GM19035 (cell line): ENCODE results near the gene MEF2A.

Source experiments
- ATAC-seq: cut with Tn5 transposase; IDR thresholded peaks from one replicate; pipeline ENCODE4 v1.9.1; 2021; ENCODE audit not compliant: unreplicated experiment

The MEF2A gene

GRCh38 chr15:99702895-99703602, 137.3 kb downstream of the MEF2A start:
- no peak for ATAC-seq

DNA sequence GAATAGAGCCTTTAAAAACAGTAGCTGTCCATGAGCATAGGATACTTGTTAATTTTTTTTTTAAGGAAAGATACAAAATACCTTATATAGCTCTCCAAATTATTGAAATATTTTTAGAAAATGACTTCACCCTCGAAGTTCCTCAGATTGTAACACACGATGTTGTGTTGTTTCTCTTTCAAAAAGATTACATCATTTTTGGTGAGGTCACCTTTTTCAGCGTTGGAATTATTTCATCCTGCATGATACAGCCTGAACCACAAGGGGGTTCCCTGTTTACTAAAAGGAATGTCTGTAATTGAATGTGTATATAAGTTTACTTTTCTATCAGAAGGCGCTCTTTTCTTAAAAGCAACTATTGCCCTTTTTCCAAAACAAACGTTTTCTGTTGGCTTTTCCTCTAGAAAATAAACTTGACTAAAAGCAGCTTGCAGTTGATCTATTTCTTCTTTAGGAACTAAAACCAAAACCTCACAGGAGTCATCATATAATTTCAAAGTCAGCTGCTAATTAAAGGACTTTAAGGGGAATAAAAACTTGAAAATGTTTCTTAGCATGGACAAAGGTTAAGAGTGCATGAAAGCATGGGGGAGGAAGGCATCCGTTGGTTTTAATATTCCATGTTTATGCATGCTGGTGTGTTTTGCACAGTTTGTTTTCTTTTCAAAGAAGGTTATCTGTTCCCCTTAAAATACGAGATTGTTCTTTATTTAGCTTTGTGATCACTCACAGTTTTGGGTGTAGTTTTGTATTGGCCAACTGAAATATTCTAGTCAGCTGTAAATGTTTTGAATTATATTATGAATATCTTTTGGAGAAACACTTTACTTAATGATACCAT, 138.0 kb downstream of the MEF2A start:
- peak; percentile 65 for ATAC-seq

DNA sequence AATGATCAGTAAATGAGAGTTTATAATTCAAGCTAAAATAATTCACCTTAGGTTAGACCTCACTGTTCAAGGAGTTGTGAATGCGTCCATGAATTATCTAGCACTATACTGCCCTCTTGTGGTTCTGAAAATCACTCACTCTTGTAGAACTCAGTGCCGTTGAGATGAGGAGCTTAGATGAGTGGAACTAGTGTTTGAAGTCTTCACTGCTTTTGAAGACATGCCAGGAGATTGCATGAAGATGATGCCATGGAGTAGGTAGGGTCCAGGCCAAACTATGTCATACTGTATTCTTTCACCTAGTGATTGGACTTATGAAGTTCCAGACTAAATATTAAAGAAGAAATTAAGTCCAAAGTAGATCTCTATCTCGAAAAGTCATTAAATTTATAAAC, 138.7 kb downstream of the MEF2A start:
- ATAC-seq, result peak; percentile 56

DNA sequence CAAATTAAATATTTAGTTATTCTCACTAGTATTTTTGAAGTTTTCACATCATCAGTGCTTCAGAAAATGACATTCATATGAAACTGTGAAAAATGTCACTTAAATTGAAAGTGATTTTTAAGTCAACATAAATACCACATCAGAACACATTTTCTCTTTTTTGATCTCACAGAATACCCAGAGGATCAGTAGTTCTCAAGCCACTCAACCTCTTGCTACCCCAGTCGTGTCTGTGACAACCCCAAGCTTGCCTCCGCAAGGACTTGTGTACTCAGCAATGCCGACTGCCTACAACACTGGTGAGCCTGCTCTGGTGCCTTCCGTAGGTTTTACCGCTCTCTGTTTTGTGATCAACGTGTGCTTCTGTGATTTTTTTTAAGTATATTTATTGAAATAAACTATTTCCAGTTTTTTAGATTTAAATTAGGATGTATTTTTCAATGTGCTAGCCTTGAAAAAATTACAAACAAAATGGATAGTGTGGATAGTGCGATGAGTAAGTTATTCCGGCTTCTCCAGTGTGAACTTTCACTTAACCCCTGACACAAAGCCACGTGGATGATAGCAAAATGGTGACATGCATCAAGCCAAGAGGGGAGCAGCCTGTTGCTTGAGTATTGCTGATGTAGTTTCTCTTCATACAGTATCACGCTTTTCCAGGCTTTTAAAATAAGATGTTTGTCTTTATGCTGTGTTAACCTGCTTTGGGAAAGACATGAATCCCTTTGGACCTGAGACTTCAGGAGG, 140.9 kb downstream of the MEF2A start:
- no peak for ATAC-seq

GRCh38 chr15:99707473-99708270, 141.9 kb downstream of the MEF2A start:
- ATAC-seq, result no peak

DNA sequence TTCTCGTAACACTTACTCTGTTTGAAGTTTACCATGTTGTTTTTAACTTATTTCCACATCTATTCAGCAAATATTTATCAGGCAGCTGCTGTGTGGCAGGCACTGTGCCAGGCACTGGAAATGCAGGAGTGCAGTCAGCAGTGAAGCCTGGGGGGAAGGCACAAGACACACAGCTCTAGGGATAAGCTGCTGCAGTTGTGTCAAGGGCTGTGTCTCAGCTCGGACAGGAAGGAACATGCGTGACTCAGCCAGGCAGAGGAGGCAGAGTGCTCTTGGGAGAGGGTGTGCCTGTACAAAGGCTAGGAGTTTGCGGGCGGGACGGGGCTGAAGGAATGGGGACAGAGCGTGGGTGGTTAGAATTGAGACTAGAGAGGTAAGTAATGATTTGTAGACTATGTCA, 142.8 kb downstream of the MEF2A start:
- ATAC-seq, result no peak

DNA sequence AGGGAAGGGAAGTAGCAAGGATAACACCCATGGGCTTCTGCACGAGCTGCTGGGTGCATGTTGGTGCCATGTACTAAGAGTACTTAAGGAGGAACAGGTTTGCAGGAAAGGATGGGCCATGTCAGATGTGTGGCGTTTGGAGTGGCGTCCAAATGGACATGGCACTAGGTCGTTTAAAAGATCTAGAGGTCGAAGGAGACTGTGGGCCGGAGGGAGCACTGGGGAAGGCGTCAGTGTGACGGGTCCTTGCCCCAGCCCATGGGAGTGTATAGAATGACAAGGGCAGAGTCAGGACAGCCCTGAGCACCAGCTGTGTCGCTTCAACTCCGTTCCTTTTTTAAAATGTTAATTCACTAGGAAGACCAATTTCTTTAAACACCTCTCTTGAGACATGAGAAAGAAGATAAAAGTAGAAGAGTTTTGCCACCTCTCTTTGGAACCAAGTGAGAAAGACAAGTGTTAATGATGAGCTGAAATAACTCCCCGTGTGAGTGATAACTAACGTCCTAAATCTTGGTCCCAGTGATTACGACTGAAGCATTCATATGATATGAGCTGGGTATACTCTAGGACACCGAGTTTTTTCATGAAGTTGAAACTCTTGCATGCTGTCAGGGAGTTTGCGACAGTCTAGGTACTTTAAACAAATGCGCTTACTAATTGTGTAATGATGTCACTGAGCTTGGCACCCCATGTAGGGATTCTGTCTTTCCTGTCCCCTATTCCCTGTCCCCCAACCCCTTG, 143.6 kb downstream of the MEF2A start:
- ATAC-seq, result no peak

DNA sequence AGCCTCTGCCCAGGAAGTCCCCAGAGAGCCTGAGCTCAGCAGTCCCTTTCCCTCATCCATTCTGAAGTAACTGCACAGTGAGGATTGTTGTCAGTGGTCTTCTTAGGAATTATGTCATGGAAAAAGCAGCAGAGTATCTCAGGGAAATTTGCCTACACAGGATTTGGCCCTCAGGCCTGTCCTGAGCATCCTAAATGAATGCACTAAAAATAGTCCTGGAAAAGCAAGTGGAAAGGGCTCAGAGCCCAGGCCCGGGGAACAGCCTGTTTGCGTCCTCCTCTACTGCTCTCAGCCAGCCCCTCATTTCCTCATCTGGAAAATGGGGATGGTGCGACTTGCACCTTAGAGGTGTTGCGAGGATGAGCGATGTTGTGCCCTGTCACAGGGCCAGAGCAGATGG, 145.8 kb downstream of the MEF2A start:
- ATAC-seq, result no peak

- no peak for ATAC-seq
Measured at GRCh38 chr15:99712415-99712814, 146.6 kb downstream of the MEF2A start.

GRCh38 chr15:99716540-99717095, 150.8 kb downstream of the MEF2A start:
- ATAC-seq, result no peak

DNA sequence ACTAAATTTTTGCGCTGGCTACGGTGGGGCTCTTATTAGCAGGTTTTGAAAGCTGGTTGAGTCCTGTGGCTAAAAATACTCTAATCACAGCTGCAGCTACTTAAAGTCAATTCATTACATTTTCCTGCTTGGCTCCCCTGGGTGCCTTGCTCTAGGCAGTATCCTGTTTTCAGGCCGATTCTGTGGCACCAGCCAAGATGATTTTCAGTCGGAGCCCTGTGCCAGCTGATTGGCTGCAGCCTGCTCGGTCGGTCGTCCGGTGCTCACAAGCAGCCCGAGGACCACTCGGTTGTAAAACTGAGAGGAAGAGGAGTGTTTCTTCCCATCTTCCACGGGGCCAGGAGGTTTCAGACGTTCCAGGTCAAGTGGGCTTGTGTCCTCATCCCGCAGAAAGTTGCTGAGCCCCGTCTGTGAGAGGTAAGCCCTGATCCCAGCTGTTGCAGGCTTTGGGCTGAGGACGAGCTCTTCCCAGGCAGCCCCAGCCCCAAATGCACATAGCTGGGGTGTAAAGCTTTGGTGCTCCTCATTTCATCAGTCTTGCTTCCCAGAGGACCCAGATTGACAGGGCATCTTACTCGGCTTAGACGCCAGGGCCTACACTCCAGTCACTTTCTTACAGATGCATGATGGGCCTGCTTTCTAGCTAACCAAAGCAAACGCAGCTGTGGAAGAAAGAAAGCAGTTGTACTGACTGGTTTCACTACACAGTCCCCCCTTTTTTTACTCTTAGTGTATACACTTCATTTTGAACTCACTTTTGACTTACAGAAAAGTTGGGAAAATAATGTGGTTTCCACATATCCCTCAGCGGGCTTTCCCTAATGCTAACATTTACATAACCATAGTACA, 151.6 kb downstream of the MEF2A start:
- ATAC-seq, result peak; percentile 39

- no peak for ATAC-seq
Measured at GRCh38 chr15:99718421-99718820, 152.6 kb downstream of the MEF2A start.

DNA sequence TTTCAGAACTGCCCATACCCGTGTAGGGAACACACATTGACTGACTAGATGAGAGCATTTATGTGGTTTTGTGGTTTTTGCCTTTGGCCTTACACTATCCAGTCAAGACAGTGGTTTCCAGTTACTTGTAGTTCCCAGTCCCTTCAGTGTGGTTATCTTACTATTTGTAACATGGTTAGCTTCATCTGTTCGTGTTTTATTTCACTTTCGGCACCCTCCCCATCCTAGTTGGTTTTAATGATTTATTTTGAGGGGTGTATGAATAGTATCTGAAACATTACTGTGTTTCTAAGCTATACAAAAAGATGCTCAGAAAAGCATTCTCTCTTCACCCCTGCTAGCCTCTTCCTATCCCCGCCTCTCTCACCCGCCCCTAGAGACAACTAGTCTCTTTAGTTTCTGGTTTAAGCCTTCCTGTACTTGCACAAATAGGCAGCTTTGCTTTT, 153.3 kb downstream of the MEF2A start:
- ATAC-seq, result peak; percentile 79

DNA sequence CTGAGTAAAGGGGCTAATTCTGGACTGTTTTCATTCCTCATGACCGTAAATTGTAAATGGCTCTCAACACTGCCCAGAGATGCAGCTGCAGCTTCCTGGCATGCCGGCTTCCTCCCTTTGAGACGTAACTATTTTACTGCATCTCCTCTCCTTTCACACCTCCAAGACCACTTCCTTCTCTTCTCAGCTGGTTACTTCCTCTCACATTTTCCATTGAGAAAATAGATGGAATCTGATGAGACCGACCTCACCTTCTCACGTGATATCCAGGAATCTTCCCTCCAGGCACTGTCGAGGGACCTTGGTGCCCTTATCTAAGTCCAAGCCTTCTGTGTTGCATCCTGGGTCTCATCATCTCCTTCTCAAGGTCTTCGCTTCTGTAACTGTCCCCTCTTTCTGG, 154.7 kb downstream of the MEF2A start:
- no peak for ATAC-seq

GRCh38 chr15:99721104-99721778, 155.5 kb downstream of the MEF2A start:
- no peak for ATAC-seq

GRCh38 chr15:99721896-99722295, 156.1 kb downstream of the MEF2A start:
- ATAC-seq, result no peak

DNA sequence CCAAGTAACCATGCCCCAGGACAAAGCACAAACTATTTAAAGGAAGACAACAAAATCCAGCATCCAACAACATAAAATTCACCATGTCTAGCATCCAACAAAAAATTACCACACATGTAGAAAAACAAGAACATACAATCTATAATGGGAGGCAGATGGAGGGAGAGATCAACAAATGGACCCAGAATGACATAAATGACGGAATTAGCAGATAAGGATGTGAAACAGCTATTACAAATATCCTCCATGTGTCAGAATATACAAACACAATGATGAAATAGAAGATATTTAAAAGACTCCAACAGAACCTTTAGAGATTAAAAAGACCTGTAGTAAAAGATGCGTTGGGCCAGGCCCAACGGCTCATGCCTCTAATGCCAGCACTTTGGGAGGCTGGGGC, 156.6 kb downstream of the MEF2A start:
- no peak for ATAC-seq

DNA sequence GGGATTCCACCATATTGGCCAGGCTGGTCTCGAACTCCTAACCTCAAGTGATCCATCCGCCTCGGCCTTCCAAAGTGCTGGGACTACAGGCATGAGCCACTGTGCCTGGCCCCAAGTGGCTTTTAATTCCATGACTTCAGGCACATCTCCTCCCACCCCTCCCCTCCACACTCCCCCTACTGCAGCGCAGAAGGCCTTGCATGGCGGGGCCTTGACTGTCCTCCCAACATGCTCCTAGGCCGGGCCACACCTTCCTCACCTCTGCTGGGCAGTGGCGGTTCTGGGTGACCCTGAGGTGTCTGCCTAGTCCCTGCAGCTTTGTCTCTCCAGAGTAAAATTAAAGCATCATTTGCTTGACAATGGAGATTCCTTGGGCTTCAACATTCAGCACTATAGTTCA, 160.5 kb downstream of the MEF2A start:
- no peak for ATAC-seq
